ENCODE measurements around the gene SLC25A23. TPM values are rescaled to one million over a fixed set of nuclear protein-coding genes. Genes with fewer than 3 reads are reported as not detected.

Gene SLC25A23
- total and polyA plus RNA-seq, 2 of the 4 experiments (the other 2 are of a cell fraction) = 7.0 to 7.6 TPM

DNA sequence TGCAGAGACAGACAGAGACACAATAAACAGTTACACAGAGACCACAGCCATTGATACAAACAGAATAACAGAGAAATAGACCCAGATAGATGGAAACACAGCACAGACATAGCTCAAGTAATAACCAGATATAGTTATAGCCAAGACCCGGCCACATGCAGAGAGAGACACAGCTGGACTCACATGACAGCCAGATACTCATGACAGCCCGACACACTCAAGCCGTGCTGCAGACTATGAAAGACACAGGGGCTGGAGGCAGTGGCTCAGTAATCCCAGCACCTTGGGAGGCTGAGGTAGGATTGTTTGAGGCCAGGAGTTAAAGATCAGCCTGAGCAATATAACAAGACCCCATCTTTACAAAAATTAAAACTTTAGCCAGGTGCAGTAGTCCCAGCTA, 23.6 kb upstream of the SLC25A23 start:
- no peak overlapping the region for H3K9ac ChIP-seq (ENCODE audit: low read depth, low read length)
- H4K8ac ChIP-seq (ENCODE audit: low read depth in 2 of 2, low read length in 2 of 2) = no peak overlapping the region
- H4K20me1 ChIP-seq (ENCODE audit: insufficient read depth, low read length) = no peaks in the 10 kb centered on the region
- in situ Hi-C loops (cut with MboI; ENCODE audit: low sequenced_read_pairs) (no loop called here), dilution Hi-C loops (cut with HindIII; ENCODE audit: low sequenced_read_pairs, unreplicated experiment) (no loop called here), intact Hi-C loops (cut with micrococcal nuclease) (no loop called here)
- H4K5ac ChIP-seq (ENCODE audit: low read depth, low read length) = no peak overlapping the region
- H3K27me3 ChIP-seq (ENCODE audit: control insufficient read depth, insufficient read depth, low read length) = peaks cover 1% of the 10 kb centered on the region; the same call in 1 of the 2 replicates
- H2BK15ac ChIP-seq (ENCODE audit: low read depth, low read length) = no peak overlapping the region
- no peaks in the 10 kb centered on the region for H3K4me1 ChIP-seq (ENCODE audit: control insufficient read depth, insufficient read depth, low read length)
- no peak overlapping the region for H2BK5ac ChIP-seq (ENCODE audit: low read depth, low read length, poor library complexity, severe bottlenecking)
- H3K18ac ChIP-seq (ENCODE audit: low read depth, low read length) = no peak overlapping the region
- H3K27ac ChIP-seq (ENCODE audit: insufficient read depth, low read length) = no peak overlapping the region
- no peaks in the 10 kb centered on the region for H3K79me1 ChIP-seq (ENCODE audit: low read depth in 1 of 2, low read length in 2 of 2)
- no peak overlapping the region for H3K4me3 ChIP-seq (ENCODE audit: insufficient read depth, low read depth, low read length)
- no CpG with 5 or more reads among the region's 3 CpGs for WGBS, 2 experiments (ENCODE audit: extremely low coverage in 2 of 2, insufficient read length in 1 of 2)
- no peak overlapping the region for H2BK20ac ChIP-seq (ENCODE audit: low read depth, low read length)
- H2AK9ac ChIP-seq (replicated peaks; ENCODE audit: low read depth, low read length, poor library complexity) = no peak overlapping the region
- H4K91ac ChIP-seq (ENCODE audit: insufficient read depth, low read depth, low read length) = no peak overlapping the region
- H3K4me2 ChIP-seq (ENCODE audit: low read depth, low read length) = no peak overlapping the region
- no TSS peak for BruUV-seq (replicated peaks)
- H3K14ac ChIP-seq (replicated peaks; ENCODE audit: low read depth, low read length) = no peak overlapping the region
- no peaks in the 10 kb centered on the region for H3K9me3 ChIP-seq (ENCODE audit: control insufficient read depth, insufficient read depth, low read length)
- no peaks in the 10 kb centered on the region for H3K9me1 ChIP-seq (ENCODE audit: insufficient read depth, low read length)
- no peak overlapping the region for H3K4ac ChIP-seq (ENCODE audit: low read depth, low read length)
- H3K56ac ChIP-seq (ENCODE audit: extremely low read depth, insufficient read depth, low read length) = no peak overlapping the region
- H3K23ac ChIP-seq (ENCODE audit: low read depth, low read length) = no peak overlapping the region
- no peak overlapping the region for H2AK5ac ChIP-seq (ENCODE audit: low read depth, low read length)
- no peak overlapping the region for H2BK120ac ChIP-seq (ENCODE audit: low read depth, low read length)
- ATAC-seq (ENCODE audit: low read depth) (no peak), DNase-seq (no peak)
- TF ChIP-seq BHLHE40 (IDR thresholded peaks at IDR 0.05; ENCODE audit: low read depth, low read length) (no peak), FOS (IDR thresholded peaks at IDR 0.05; ENCODE audit: low read depth, low read length) (no peak), NFE2L2 (IDR thresholded peaks at IDR 0.05; ENCODE audit: low read depth, low read length) (no peak), POLR2A (IDR thresholded peaks at IDR 0.05; ENCODE audit: low read depth, low read length) (no peak), SMC3 (IDR thresholded peaks at IDR 0.05; ENCODE audit: low read depth, low read length) (no peak)
- H2AFZ ChIP-seq (replicated peaks; ENCODE audit: low read length, poor library complexity) = no peak overlapping the region
- CTCF ChIA-PET = no interaction called here
- POLR2A ChIA-PET (ENCODE audit: unreplicated experiment) = no interaction called here
- H3K36me3 ChIP-seq (ENCODE audit: control insufficient read depth, insufficient read depth, low read length) = no peaks in the 10 kb centered on the region
